ENCODE measurements around the gene YKT6.

Gene YKT6

DNA sequence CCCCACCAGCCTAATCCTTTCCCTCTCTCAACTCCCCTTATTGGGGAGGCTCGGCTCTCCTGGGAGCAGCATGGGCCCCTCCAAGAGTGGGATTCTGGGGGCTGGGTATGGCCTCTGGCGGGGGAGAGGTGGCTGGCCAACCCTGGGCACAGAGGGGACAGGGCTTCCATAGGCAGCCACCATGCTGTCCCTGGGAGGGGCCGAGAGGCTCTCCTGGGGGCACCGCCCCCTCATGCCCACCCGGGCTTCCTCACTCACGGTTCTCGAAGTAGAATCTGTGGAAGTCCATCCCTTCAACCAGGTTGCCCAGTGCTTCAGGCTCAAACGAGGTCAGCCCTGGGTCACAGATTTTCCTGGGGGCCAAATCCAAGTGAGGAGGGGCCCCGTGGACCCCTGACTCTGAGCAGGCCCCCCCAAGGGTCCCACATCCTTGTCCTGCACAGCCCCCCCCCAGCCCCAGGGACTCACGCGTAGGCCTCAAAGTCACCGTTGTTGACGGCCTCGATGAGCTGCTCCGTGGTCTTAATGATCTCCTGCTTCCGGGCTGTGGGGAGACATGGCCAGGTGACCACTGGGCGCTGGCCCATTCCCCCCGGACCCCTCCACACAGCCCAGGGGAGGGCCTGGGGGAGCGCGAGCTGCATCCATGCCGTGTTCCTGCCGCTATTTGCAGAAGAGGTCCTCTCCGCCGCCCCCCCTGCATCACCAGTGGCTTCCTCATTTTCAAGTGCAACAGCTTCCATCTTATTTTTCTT, 19.8 kb downstream of the YKT6 start:
- H3K18ac ChIP-seq (ENCODE audit: low read length): peak overlapping the region; percentile 48
- peak overlapping the region; percentile 82 for H2AK5ac ChIP-seq (ENCODE audit: low read depth, low read length)
- no peak overlapping the region for H3K4me2 ChIP-seq (ENCODE audit: insufficient read depth, low read length, poor library complexity, severe bottlenecking)
- H2BK5ac ChIP-seq (ENCODE audit: low read length): no peak overlapping the region
- H3K23ac ChIP-seq (ENCODE audit: low read depth, low read length, poor library complexity): no peak overlapping the region
- H2BK15ac ChIP-seq (ENCODE audit: low read length): peak overlapping the region; percentile 55
- no peak overlapping the region for H3K4me3 ChIP-seq (ENCODE audit: low read length in 2 of 2)
- peaks cover 0 to 17% (median 0%) of the 10 kb centered on the region in 3 experiments for H3K27me3 ChIP-seq (ENCODE audit: control insufficient read depth in 3 of 3, insufficient read depth in 3 of 3, low read depth in 1 of 3, low read length in 3 of 3)
- peak overlapping the region; percentile 61 for H2BK120ac ChIP-seq (ENCODE audit: low read depth, low read length)
- WGBS, 2 donors (ENCODE audit: extremely low coverage in 2 of 2, insufficient read length in 2 of 2, insufficient replicate concordance in 1 of 2): no CpG with 5 or more reads among the region's 24 CpGs
- H3K4me1 ChIP-seq (ENCODE audit: control insufficient read depth in 2 of 2, insufficient read depth in 1 of 2, low read depth in 1 of 2, low read length in 2 of 2): peaks cover 21 to 28% of the 10 kb centered on the region in 2 donors
- peaks cover 4 to 9% of the 10 kb centered on the region in 2 donors for H3K9me3 ChIP-seq (replicated peaks in 1 of 2; ENCODE audit: control insufficient read depth in 2 of 2, insufficient read depth in 1 of 2, low read depth in 1 of 2, low read length in 2 of 2)
- H3K14ac ChIP-seq (ENCODE audit: low read length): no peak overlapping the region
- H3K27ac ChIP-seq (replicated peaks; ENCODE audit: low read length): no peak overlapping the region
- H3K4ac ChIP-seq (ENCODE audit: low read length): no peak overlapping the region
- H2BK12ac ChIP-seq (ENCODE audit: low read length): peak overlapping the region; percentile 41
- H4K8ac ChIP-seq (ENCODE audit: low read depth, low read length): no peak overlapping the region
- DNase-seq (ENCODE audit: low spot score): no peak
- peaks cover 4% of the 10 kb centered on the region for H3K79me1 ChIP-seq (ENCODE audit: low read depth, low read length)
- no peaks in the 10 kb centered on the region for H3K36me3 ChIP-seq (replicated peaks in 1 of 2; ENCODE audit: control insufficient read depth in 2 of 2, insufficient read depth in 2 of 2, low read length in 2 of 2)
- H2AFZ ChIP-seq (ENCODE audit: low read length): peak overlapping the region; percentile 82
- no peak overlapping the region for H3K9ac ChIP-seq (ENCODE audit: low read depth, low read length, poor library complexity)
- H4K91ac ChIP-seq (ENCODE audit: low read depth, low read length, poor library complexity): no peak overlapping the region

DNA sequence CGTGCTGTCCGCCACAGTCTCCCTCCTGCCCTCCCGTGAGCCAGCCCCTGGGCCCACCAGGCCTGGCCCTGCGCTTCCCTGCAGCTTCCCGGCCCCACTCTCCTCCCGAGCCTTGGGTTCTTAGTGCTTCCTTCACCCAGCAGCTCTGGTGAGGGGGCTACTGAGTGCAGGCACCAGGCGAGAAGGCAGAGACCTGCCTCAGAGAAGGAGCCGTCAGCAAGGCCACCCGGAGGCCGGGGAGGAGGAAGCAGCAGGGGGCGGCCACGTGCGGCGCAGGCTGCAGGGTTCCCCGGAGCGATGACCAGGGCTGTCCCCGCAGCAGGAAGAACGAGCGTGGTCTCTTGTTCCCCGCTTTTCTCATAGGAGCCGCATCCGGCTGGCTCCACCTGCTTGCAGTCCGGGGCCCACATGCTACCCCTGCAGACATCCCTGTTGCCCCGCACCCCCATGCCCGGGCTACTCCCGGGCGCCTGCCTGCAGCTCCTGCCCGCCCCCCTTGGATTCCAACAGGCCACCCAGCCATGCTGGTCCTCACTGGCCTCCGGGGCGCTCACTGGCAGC, 20.5 kb downstream of the YKT6 start:
- Histone ChIP-seq H4K91ac (ENCODE audit: low read depth, low read length, poor library complexity) (no peak overlapping the region), H2BK120ac (ENCODE audit: low read depth, low read length) (peak overlapping the region; percentile 61), H3K27ac (replicated peaks; ENCODE audit: low read length) (no peak overlapping the region), H2BK12ac (ENCODE audit: low read length) (peak overlapping the region; percentile 4), H2BK15ac (ENCODE audit: low read length) (peak overlapping the region; percentile 55), H3K27me3 (ENCODE audit: control insufficient read depth in 3 of 3, insufficient read depth in 3 of 3, low read depth in 1 of 3, low read length in 3 of 3) (peaks cover 0 to 25% (median 0%) of the 10 kb centered on the region in 3 experiments), H3K14ac (ENCODE audit: low read length) (no peak overlapping the region), H4K8ac (ENCODE audit: low read depth, low read length) (no peak overlapping the region), H3K4ac (ENCODE audit: low read length) (peak overlapping the region; percentile 66), H3K79me1 (ENCODE audit: low read depth, low read length) (peaks cover 4% of the 10 kb centered on the region), H2AK5ac (ENCODE audit: low read depth, low read length) (peak overlapping the region; percentile 88), H3K18ac (ENCODE audit: low read length) (peak overlapping the region; percentile 83), H3K4me2 (ENCODE audit: insufficient read depth, low read length, poor library complexity, severe bottlenecking) (no peak overlapping the region), H2BK5ac (ENCODE audit: low read length) (peak overlapping the region; percentile 75), H3K9me3 (replicated peaks in 1 of 2; ENCODE audit: control insufficient read depth in 2 of 2, insufficient read depth in 1 of 2, low read depth in 1 of 2, low read length in 2 of 2) (peaks cover 4 to 9% of the 10 kb centered on the region in 2 donors), H3K4me3 (ENCODE audit: low read length in 2 of 2) (no peak overlapping the region), H3K36me3 (replicated peaks in 1 of 2; ENCODE audit: control insufficient read depth in 2 of 2, insufficient read depth in 2 of 2, low read length in 2 of 2) (no peaks in the 10 kb centered on the region), H3K4me1 (ENCODE audit: control insufficient read depth in 2 of 2, insufficient read depth in 1 of 2, low read depth in 1 of 2, low read length in 2 of 2) (peaks cover 21 to 28% of the 10 kb centered on the region in 2 donors), H2AFZ (ENCODE audit: low read length) (peak overlapping the region; percentile 82), H3K23ac (ENCODE audit: low read depth, low read length, poor library complexity) (peak overlapping the region; percentile 65), H3K9ac (ENCODE audit: low read depth, low read length, poor library complexity) (no peak overlapping the region)
- DNase-seq (ENCODE audit: low spot score): no peak
- WGBS, 2 donors (ENCODE audit: extremely low coverage in 2 of 2, insufficient read length in 2 of 2, insufficient replicate concordance in 1 of 2): no CpG with 5 or more reads among the region's 30 CpGs

DNA sequence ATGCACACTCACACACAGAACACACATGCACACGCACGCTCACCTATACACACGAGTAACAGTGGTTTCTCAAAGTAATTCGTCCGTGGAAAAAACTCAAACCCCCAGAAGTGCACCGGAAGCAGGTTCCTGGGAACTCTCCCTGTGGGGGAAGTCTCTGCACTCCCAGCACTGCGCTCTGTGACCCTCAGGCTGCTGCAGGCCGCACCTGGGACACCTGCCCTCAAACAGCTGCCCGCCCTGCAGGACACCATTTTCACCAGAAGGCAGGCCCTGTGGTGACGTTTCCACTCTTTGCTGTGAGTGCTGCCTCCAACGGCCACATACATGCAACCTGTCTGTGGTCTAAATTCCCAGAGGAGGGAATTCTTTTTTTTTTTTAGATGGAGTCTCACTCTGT, 21.3 kb downstream of the YKT6 start:
- WGBS, 2 donors (ENCODE audit: extremely low coverage in 2 of 2, insufficient read length in 2 of 2, insufficient replicate concordance in 1 of 2): no CpG with 5 or more reads among the region's 11 CpGs
- Histone ChIP-seq H3K23ac (ENCODE audit: low read depth, low read length, poor library complexity) (peak overlapping the region; percentile 25), H2BK120ac (ENCODE audit: low read depth, low read length) (no peak overlapping the region), H3K27ac (replicated peaks; ENCODE audit: low read length) (no peak overlapping the region), H3K4me2 (ENCODE audit: insufficient read depth, low read length, poor library complexity, severe bottlenecking) (no peak overlapping the region), H3K14ac (ENCODE audit: low read length) (peak overlapping the region; percentile 47), H4K8ac (ENCODE audit: low read depth, low read length) (peak overlapping the region; percentile 56), H3K4me3 (ENCODE audit: low read length in 2 of 2) (no peak overlapping the region), H3K18ac (ENCODE audit: low read length) (peak overlapping the region; percentile 38), H3K36me3 (replicated peaks in 1 of 2; ENCODE audit: control insufficient read depth in 2 of 2, insufficient read depth in 2 of 2, low read length in 2 of 2) (no peaks in the 10 kb centered on the region), H3K9ac (ENCODE audit: low read depth, low read length, poor library complexity) (no peak overlapping the region), H2AK5ac (ENCODE audit: low read depth, low read length) (no peak overlapping the region), H4K91ac (ENCODE audit: low read depth, low read length, poor library complexity) (no peak overlapping the region), H3K4ac (ENCODE audit: low read length) (no peak overlapping the region), H2BK12ac (ENCODE audit: low read length) (no peak overlapping the region), H3K4me1 (ENCODE audit: control insufficient read depth in 2 of 2, insufficient read depth in 1 of 2, low read depth in 1 of 2, low read length in 2 of 2) (peaks cover 17 to 28% of the 10 kb centered on the region in 2 donors), H2AFZ (ENCODE audit: low read length) (no peak overlapping the region), H2BK15ac (ENCODE audit: low read length) (no peak overlapping the region), H3K27me3 (ENCODE audit: control insufficient read depth in 3 of 3, insufficient read depth in 3 of 3, low read depth in 1 of 3, low read length in 3 of 3) (peaks cover 0 to 27% (median 0%) of the 10 kb centered on the region in 3 experiments), H2BK5ac (ENCODE audit: low read length) (no peak overlapping the region), H3K9me3 (replicated peaks in 1 of 2; ENCODE audit: control insufficient read depth in 2 of 2, insufficient read depth in 1 of 2, low read depth in 1 of 2, low read length in 2 of 2) (peaks cover 4 to 9% of the 10 kb centered on the region in 2 donors), H3K79me1 (ENCODE audit: low read depth, low read length) (peaks cover 4% of the 10 kb centered on the region)
- DNase-seq (ENCODE audit: low spot score): no peak

DNA sequence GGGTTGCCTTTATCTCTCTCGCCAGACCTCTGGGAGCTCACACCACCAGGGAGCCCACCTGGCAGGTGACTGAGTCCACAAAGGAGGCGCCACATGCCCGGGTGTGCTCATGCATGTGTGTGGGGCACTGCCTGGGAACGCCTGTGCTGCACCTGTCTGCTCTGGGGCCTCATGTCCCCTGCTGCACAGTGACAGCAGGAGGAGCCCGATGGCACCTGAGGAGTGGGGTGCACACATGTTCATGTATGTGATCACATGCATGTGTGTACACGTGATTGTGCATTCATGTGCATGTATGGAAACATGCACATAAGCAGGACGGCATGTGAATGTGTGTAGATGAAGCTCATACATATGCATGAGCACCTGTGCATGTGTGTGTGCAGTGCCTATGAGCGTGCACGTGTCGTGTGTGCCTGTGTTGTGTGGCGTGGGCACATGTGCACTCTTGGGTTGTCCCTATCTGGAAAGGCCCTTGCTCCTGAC, 22.0 kb downstream of the YKT6 start:
- WGBS, 2 donors (ENCODE audit: extremely low coverage in 2 of 2, insufficient read length in 2 of 2, insufficient replicate concordance in 1 of 2): no CpG with 5 or more reads among the region's 11 CpGs
- Histone ChIP-seq H2AK5ac (ENCODE audit: low read depth, low read length) (no peak overlapping the region), H3K4me1 (ENCODE audit: control insufficient read depth in 2 of 2, insufficient read depth in 1 of 2, low read depth in 1 of 2, low read length in 2 of 2) (peaks cover 13 to 23% of the 10 kb centered on the region in 2 donors), H3K4me3 (ENCODE audit: low read length in 2 of 2) (no peak overlapping the region), H3K9ac (ENCODE audit: low read depth, low read length, poor library complexity) (peak overlapping the region; percentile 71), H3K27me3 (ENCODE audit: control insufficient read depth in 3 of 3, insufficient read depth in 3 of 3, low read depth in 1 of 3, low read length in 3 of 3) (peaks cover 0 to 28% (median 0%) of the 10 kb centered on the region in 3 experiments), H3K27ac (replicated peaks; ENCODE audit: low read length) (no peak overlapping the region), H3K23ac (ENCODE audit: low read depth, low read length, poor library complexity) (peak overlapping the region; percentile 1), H3K18ac (ENCODE audit: low read length) (peak overlapping the region; percentile 1), H2BK12ac (ENCODE audit: low read length) (no peak overlapping the region), H3K36me3 (replicated peaks in 1 of 2; ENCODE audit: control insufficient read depth in 2 of 2, insufficient read depth in 2 of 2, low read length in 2 of 2) (no peaks in the 10 kb centered on the region), H3K4ac (ENCODE audit: low read length) (no peak overlapping the region), H3K79me1 (ENCODE audit: low read depth, low read length) (peaks cover 4% of the 10 kb centered on the region), H3K14ac (ENCODE audit: low read length) (no peak overlapping the region), H4K8ac (ENCODE audit: low read depth, low read length) (peak overlapping the region; percentile 70), H2BK120ac (ENCODE audit: low read depth, low read length) (no peak overlapping the region), H3K9me3 (replicated peaks in 1 of 2; ENCODE audit: control insufficient read depth in 2 of 2, insufficient read depth in 1 of 2, low read depth in 1 of 2, low read length in 2 of 2) (peaks cover 4 to 9% of the 10 kb centered on the region in 2 donors), H2BK5ac (ENCODE audit: low read length) (no peak overlapping the region), H3K4me2 (ENCODE audit: insufficient read depth, low read length, poor library complexity, severe bottlenecking) (no peak overlapping the region), H2AFZ (ENCODE audit: low read length) (no peak overlapping the region), H4K91ac (ENCODE audit: low read depth, low read length, poor library complexity) (no peak overlapping the region), H2BK15ac (ENCODE audit: low read length) (peak overlapping the region; percentile 20)
- DNase-seq (ENCODE audit: low spot score): no peak

All from neuronal stem cell (in vitro differentiated cells).